WTC11 (cell line): ENCODE measurements around the gene TBCB. TPM values are rescaled to one million over a fixed set of nuclear protein-coding genes. Genes with fewer than 3 reads are reported as not detected.

ENCODE experiments used
- ATAC-seq: fragments of 200-7000 bp; cut with Tn5 transposase; 2 replicates; pipeline ENCODE4 v1.10.0; 2021; ENCODE audit warnings: mild to moderate bottlenecking, moderate library complexity
- CTCF ChIA-PET: fragments of 300-600 bp; sonication (Branson Sonifier 250); formaldehyde crosslinking; loops from one replicate; lab custom pipeline; 2021; ENCODE audit warnings: antibody characterized with exemption; lab: Charles Lee
- POLR2A ChIA-PET: fragments of 350-600 bp; sonication (Branson Sonifier 250); formaldehyde crosslinking; loops from one replicate; lab custom pipeline; 2021; ENCODE audit warnings: antibody characterized with exemption; lab: Charles Lee
- DNase-seq: peaks from one replicate; pipeline ENCODE4 v3.0.0; 2021; ENCODE audit warnings: low spot score
- H3K27ac Mint-ChIP-seq: 2 replicates; pipeline ENCODE4 v1.8.0; 2021; ENCODE audit warnings: mixed read lengths
- H3K27me3 Mint-ChIP-seq: 2 replicates; pipeline ENCODE4 v1.8.0; 2021; ENCODE audit warnings: low read depth, mild to moderate bottlenecking, moderate library complexity, mixed read lengths
- H3K36me3 Mint-ChIP-seq: 2 replicates; pipeline ENCODE4 v1.8.0; 2021; ENCODE audit warnings: mixed read lengths
- H3K4me1 Mint-ChIP-seq: 2 replicates; pipeline ENCODE4 v1.8.0; 2022; ENCODE audit warnings: mixed read lengths
- H3K4me3 Mint-ChIP-seq: 2 replicates; pipeline ENCODE4 v1.8.0; 2021; ENCODE audit warnings: mild to moderate bottlenecking, moderate library complexity, mixed read lengths
- H3K9me3 Mint-ChIP-seq: 2 replicates; pipeline ENCODE4 v1.8.0; 2021; ENCODE audit warnings: mixed read lengths
- ETV6 ChIP-seq: sonication (generic); formaldehyde crosslinking; IDR thresholded peaks from 2 replicates; pipeline ENCODE4 v1.8.1; 2022; ENCODE audit warnings: mild to moderate bottlenecking, missing genetic modification reagents
- IRF2 ChIP-seq: sonication (generic); formaldehyde crosslinking; IDR thresholded peaks from 2 replicates; pipeline ENCODE4 v1.8.0; 2022; ENCODE audit warnings: low read depth, missing genetic modification reagents, borderline replicate concordance
- JUN ChIP-seq: sonication (generic); formaldehyde crosslinking; IDR thresholded peaks from 2 replicates; pipeline ENCODE4 v1.8.0; 2023; ENCODE audit warnings: mild to moderate bottlenecking, missing genetic modification reagents
- KAT7 ChIP-seq: sonication (generic); formaldehyde crosslinking; IDR thresholded peaks from 2 replicates; pipeline ENCODE4 v1.8.1; 2023; ENCODE audit warnings: missing genetic modification reagents, mild to moderate bottlenecking, borderline replicate concordance
- RORB ChIP-seq: fragments of 250-450 bp; sonication (Bioruptor Pico); IDR thresholded peaks from 2 replicates; pipeline ENCODE4 v1.9.0; 2021; ENCODE audit warnings: mild to moderate bottlenecking
- SMAD4 ChIP-seq: sonication (generic); formaldehyde crosslinking; IDR thresholded peaks from 2 replicates; pipeline ENCODE4 v1.8.0; 2022; ENCODE audit warnings: mild to moderate bottlenecking, missing genetic modification reagents
- TCF7 ChIP-seq: sonication (generic); formaldehyde crosslinking; IDR thresholded peaks from 2 replicates; pipeline ENCODE4 v1.8.0; 2022; ENCODE audit warnings: mild to moderate bottlenecking, low read depth, missing genetic modification reagents, moderate library complexity
- TP53 ChIP-seq: sonication (generic); formaldehyde crosslinking; IDR thresholded peaks from 2 replicates; pipeline ENCODE4 v1.8.1; 2023; ENCODE audit warnings: mild to moderate bottlenecking, missing genetic modification reagents
- ZNF219 ChIP-seq: sonication (generic); formaldehyde crosslinking; IDR thresholded peaks from 2 replicates; pipeline ENCODE4 v1.8.0; 2023; ENCODE audit warnings: missing genetic modification reagents, mild to moderate bottlenecking, borderline replicate concordance
- ZNF232 ChIP-seq: sonication (generic); formaldehyde crosslinking; IDR thresholded peaks from 2 replicates; pipeline ENCODE4 v1.8.0; 2022; ENCODE audit warnings: mild to moderate bottlenecking, missing genetic modification reagents
- ZNF671 ChIP-seq: fragments of 250-450 bp; sonication (Bioruptor Pico); IDR thresholded peaks from 2 replicates; pipeline ENCODE4 v1.8.0; 2021; ENCODE audit warnings: mild to moderate bottlenecking
- total RNA-seq: library from RNA; stranded (reverse); gene quantifications from 3 replicates; pipeline ENCODE4 v1.2.3, GENCODE V29; 2021
- TF ChIP-seq, protein P1 (sequence below): sonication (generic); formaldehyde crosslinking; IDR thresholded peaks from 2 replicates; pipeline ENCODE4 v1.8.0; 2023; ENCODE audit warnings: mild to moderate bottlenecking, missing genetic modification reagents
- TF ChIP-seq, protein P2 (sequence below): fragments of 200-600 bp; IDR thresholded peaks from 2 replicates; pipeline ENCODE4 v1.8.0; 2022; ENCODE audit warnings: antibody characterized with exemption
- TF ChIP-seq, protein P3 (sequence below): fragments of 250-450 bp; sonication (Bioruptor Pico); IDR thresholded peaks from 2 replicates; pipeline ENCODE4 v1.8.0; 2021; ENCODE audit warnings: mild to moderate bottlenecking
- TF ChIP-seq, protein P4 (sequence below): sonication (generic); formaldehyde crosslinking; IDR thresholded peaks from 2 replicates; pipeline ENCODE4 v1.8.1; 2023; ENCODE audit warnings: mild to moderate bottlenecking, missing genetic modification reagents, moderate library complexity
- TF ChIP-seq, protein P5 (sequence below): sonication (generic); formaldehyde crosslinking; IDR thresholded peaks from 2 replicates; pipeline ENCODE4 v1.8.0; 2023; ENCODE audit warnings: missing genetic modification reagents
- TF ChIP-seq, protein P6 (sequence below): sonication (generic); formaldehyde crosslinking; IDR thresholded peaks from 2 replicates; pipeline ENCODE4 v1.8.1; 2023; ENCODE audit warnings: mild to moderate bottlenecking, missing genetic modification reagents
- TF ChIP-seq, protein P7 (sequence below): sonication (generic); formaldehyde crosslinking; IDR thresholded peaks from 2 replicates; pipeline ENCODE4 v1.8.1; 2022; ENCODE audit warnings: mild to moderate bottlenecking, missing genetic modification reagents, moderate library complexity, borderline replicate concordance
- TF ChIP-seq, protein P8 (sequence below): sonication (generic); formaldehyde crosslinking; IDR thresholded peaks from 2 replicates; pipeline ENCODE4 v1.8.1; 2022; ENCODE audit warnings: low read depth, missing genetic modification reagents, borderline replicate concordance
- TF ChIP-seq, protein P9 (sequence below): sonication (generic); formaldehyde crosslinking; IDR thresholded peaks from 2 replicates; pipeline ENCODE4 v1.8.1; 2023; ENCODE audit warnings: mild to moderate bottlenecking, moderate library complexity, missing genetic modification reagents

Gene TBCB
- total RNA-seq, 1 experiment from 2014 or later: 182 TPM

DNA sequence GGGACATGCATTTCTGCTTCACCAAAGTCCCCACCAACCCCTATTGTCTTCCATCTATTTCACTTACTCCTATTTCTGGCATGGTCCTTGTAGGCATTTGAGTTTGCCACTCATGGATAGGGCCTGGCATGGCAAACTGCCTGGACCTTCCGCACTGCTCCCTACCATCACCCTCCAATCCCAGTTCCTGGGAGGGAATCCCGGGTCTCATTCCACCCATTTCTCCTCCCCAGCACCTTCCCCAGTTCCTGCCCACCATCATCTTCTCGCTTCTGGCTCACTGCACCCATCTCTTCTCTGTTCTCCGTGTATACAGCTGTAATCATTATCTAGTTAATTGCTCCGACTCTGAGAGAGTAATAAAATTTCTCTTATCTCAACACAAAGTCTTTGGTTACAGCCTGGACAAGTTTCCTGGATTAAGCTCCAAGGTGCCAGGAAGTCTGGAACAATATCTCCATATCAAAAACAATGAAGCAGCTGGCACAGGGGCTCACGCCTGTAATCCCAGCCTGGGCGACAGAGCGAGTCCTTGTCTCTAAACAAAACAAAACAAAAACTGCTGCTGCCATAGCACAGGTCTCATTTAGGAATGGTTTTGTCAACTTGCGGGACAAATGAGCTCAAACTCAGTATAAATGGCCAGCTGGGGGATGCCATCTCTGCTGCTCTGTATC lies 54.0 kb downstream of the TBCB start:
- H3K27ac Mint-ChIP-seq: peak overlapping the region; percentile 10; the same call in 1 of the 2 replicates
- POLR2A ChIA-PET: interaction anchor here (0.7 to 1.3 kb wide), 2 partner anchors 41 to 42 kb away, joined by 4 read pairs; no protein-coding TSS in a partner anchor
- DNase-seq (no peak), ATAC-seq (no peak)
- CTCF ChIA-PET: interaction anchor here (1.6 to 3.0 kb wide), 2 partner anchors 18 to 41 kb away, joined by 4 to 44 read pairs; no protein-coding TSS in a partner anchor
- no peaks in the 10 kb centered on the region for H3K9me3 Mint-ChIP-seq
- TF ChIP-seq TCF7 (no peak), ZNF232 (CRISPR knock-in tag) (no peak), TP53 (CRISPR knock-in tag) (no peak), SMAD4 (CRISPR knock-in tag) (no peak), ETV6 (CRISPR knock-in tag) (no peak), RORB (no peak), JUN (CRISPR knock-in tag) (no peak), KAT7 (CRISPR knock-in tag) (no peak), ZNF219 (CRISPR knock-in tag) (no peak), ZNF671 (CRISPR knock-in tag) (no peak), IRF2 (CRISPR knock-in tag) (no peak)
- TF ChIP-seq, protein P1, sequence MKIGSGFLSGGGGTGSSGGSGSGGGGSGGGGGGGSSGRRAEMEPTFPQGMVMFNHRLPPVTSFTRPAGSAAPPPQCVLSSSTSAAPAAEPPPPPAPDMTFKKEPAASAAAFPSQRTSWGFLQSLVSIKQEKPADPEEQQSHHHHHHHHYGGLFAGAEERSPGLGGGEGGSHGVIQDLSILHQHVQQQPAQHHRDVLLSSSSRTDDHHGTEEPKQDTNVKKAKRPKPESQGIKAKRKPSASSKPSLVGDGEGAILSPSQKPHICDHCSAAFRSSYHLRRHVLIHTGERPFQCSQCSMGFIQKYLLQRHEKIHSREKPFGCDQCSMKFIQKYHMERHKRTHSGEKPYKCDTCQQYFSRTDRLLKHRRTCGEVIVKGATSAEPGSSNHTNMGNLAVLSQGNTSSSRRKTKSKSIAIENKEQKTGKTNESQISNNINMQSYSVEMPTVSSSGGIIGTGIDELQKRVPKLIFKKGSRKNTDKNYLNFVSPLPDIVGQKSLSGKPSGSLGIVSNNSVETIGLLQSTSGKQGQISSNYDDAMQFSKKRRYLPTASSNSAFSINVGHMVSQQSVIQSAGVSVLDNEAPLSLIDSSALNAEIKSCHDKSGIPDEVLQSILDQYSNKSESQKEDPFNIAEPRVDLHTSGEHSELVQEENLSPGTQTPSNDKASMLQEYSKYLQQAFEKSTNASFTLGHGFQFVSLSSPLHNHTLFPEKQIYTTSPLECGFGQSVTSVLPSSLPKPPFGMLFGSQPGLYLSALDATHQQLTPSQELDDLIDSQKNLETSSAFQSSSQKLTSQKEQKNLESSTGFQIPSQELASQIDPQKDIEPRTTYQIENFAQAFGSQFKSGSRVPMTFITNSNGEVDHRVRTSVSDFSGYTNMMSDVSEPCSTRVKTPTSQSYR: no peak
- TF ChIP-seq, protein P2, sequence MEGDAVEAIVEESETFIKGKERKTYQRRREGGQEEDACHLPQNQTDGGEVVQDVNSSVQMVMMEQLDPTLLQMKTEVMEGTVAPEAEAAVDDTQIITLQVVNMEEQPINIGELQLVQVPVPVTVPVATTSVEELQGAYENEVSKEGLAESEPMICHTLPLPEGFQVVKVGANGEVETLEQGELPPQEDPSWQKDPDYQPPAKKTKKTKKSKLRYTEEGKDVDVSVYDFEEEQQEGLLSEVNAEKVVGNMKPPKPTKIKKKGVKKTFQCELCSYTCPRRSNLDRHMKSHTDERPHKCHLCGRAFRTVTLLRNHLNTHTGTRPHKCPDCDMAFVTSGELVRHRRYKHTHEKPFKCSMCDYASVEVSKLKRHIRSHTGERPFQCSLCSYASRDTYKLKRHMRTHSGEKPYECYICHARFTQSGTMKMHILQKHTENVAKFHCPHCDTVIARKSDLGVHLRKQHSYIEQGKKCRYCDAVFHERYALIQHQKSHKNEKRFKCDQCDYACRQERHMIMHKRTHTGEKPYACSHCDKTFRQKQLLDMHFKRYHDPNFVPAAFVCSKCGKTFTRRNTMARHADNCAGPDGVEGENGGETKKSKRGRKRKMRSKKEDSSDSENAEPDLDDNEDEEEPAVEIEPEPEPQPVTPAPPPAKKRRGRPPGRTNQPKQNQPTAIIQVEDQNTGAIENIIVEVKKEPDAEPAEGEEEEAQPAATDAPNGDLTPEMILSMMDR: no peak
- TF ChIP-seq, protein P3, sequence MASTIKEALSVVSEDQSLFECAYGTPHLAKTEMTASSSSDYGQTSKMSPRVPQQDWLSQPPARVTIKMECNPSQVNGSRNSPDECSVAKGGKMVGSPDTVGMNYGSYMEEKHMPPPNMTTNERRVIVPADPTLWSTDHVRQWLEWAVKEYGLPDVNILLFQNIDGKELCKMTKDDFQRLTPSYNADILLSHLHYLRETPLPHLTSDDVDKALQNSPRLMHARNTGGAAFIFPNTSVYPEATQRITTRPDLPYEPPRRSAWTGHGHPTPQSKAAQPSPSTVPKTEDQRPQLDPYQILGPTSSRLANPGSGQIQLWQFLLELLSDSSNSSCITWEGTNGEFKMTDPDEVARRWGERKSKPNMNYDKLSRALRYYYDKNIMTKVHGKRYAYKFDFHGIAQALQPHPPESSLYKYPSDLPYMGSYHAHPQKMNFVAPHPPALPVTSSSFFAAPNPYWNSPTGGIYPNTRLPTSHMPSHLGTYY: no peak
- TF ChIP-seq, protein P4, sequence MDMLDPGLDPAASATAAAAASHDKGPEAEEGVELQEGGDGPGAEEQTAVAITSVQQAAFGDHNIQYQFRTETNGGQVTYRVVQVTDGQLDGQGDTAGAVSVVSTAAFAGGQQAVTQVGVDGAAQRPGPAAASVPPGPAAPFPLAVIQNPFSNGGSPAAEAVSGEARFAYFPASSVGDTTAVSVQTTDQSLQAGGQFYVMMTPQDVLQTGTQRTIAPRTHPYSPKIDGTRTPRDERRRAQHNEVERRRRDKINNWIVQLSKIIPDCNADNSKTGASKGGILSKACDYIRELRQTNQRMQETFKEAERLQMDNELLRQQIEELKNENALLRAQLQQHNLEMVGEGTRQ (CRISPR knock-in tag): no peak
- TF ChIP-seq, protein P5, sequence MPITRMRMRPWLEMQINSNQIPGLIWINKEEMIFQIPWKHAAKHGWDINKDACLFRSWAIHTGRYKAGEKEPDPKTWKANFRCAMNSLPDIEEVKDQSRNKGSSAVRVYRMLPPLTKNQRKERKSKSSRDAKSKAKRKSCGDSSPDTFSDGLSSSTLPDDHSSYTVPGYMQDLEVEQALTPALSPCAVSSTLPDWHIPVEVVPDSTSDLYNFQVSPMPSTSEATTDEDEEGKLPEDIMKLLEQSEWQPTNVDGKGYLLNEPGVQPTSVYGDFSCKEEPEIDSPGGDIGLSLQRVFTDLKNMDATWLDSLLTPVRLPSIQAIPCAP (CRISPR knock-in tag): no peak
- TF ChIP-seq, protein P6, sequence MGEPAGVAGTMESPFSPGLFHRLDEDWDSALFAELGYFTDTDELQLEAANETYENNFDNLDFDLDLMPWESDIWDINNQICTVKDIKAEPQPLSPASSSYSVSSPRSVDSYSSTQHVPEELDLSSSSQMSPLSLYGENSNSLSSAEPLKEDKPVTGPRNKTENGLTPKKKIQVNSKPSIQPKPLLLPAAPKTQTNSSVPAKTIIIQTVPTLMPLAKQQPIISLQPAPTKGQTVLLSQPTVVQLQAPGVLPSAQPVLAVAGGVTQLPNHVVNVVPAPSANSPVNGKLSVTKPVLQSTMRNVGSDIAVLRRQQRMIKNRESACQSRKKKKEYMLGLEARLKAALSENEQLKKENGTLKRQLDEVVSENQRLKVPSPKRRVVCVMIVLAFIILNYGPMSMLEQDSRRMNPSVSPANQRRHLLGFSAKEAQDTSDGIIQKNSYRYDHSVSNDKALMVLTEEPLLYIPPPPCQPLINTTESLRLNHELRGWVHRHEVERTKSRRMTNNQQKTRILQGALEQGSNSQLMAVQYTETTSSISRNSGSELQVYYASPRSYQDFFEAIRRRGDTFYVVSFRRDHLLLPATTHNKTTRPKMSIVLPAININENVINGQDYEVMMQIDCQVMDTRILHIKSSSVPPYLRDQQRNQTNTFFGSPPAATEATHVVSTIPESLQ (CRISPR knock-in tag): no peak
- TF ChIP-seq, protein P7, sequence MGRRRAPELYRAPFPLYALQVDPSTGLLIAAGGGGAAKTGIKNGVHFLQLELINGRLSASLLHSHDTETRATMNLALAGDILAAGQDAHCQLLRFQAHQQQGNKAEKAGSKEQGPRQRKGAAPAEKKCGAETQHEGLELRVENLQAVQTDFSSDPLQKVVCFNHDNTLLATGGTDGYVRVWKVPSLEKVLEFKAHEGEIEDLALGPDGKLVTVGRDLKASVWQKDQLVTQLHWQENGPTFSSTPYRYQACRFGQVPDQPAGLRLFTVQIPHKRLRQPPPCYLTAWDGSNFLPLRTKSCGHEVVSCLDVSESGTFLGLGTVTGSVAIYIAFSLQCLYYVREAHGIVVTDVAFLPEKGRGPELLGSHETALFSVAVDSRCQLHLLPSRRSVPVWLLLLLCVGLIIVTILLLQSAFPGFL (CRISPR knock-in tag): no peak
- TF ChIP-seq, protein P8, sequence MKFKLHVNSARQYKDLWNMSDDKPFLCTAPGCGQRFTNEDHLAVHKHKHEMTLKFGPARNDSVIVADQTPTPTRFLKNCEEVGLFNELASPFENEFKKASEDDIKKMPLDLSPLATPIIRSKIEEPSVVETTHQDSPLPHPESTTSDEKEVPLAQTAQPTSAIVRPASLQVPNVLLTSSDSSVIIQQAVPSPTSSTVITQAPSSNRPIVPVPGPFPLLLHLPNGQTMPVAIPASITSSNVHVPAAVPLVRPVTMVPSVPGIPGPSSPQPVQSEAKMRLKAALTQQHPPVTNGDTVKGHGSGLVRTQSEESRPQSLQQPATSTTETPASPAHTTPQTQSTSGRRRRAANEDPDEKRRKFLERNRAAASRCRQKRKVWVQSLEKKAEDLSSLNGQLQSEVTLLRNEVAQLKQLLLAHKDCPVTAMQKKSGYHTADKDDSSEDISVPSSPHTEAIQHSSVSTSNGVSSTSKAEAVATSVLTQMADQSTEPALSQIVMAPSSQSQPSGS (CRISPR knock-in tag): no peak
- TF ChIP-seq, protein P9, sequence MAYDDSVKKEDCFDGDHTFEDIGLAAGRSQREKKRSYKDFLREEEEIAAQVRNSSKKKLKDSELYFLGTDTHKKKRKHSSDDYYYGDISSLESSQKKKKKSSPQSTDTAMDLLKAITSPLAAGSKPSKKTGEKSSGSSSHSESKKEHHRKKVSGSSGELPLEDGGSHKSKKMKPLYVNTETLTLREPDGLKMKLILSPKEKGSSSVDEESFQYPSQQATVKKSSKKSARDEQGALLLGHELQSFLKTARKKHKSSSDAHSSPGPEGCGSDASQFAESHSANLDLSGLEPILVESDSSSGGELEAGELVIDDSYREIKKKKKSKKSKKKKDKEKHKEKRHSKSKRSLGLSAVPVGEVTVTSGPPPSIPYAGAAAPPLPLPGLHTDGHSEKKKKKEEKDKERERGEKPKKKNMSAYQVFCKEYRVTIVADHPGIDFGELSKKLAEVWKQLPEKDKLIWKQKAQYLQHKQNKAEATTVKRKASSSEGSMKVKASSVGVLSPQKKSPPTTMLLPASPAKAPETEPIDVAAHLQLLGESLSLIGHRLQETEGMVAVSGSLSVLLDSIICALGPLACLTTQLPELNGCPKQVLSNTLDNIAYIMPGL (CRISPR knock-in tag): no peak
- H3K4me1 Mint-ChIP-seq: 0 out of 2 replicates have a peak, but pooled peaks cover 7% of the 10 kb centered on the region
- no peaks in the 10 kb centered on the region; the same call in 1 of the 2 replicates for H3K36me3 Mint-ChIP-seq
- no peak overlapping the region for H3K4me3 Mint-ChIP-seq
- peaks cover 3% of the 10 kb centered on the region; the same call in 1 of the 2 replicates for H3K27me3 Mint-ChIP-seq
